22Rv1 (cell line): ENCODE results near the gene CDH15.

ENCODE experiments used
- H3K27ac ChIP-seq: fragments of 450-650 bp; 2 replicates; pipeline ENCODE4 v1.5.1; 2017
- CTCF ChIP-seq: fragments of 450-650 bp; IDR thresholded peaks from 2 replicates; pipeline ENCODE4 v1.5.1; 2017; ENCODE audit warnings: mild to moderate bottlenecking
- ZFX ChIP-seq: fragments of 450-650 bp; IDR thresholded peaks from 2 replicates; pipeline ENCODE4 v1.6.1; 2017; ENCODE audit warnings: antibody characterized with exemption, borderline replicate concordance

CDH15 gene

GRCh38 chr16:89171216-89172170 is at the start of gene CDH15:
TSS of gene CDH15 (plus strand) at chr16:89171748. CDS start at chr16:89171832, 84 bp downstream.
- TF ChIP-seq CTCF (no peak), ZFX (no peak)
- H3K27ac ChIP-seq: no peak within 1 kb of the TSS

- no peak overlapping the region for H3K27ac ChIP-seq
- no peak for TF ChIP-seq CTCF
- no peak for TF ChIP-seq ZFX
These were observed 49.2 kb upstream of the CDH15 start for GRCh38 chr16:89122322-89122851.

- no peak for TF ChIP-seq CTCF
- no peak for TF ChIP-seq ZFX
- H3K27ac ChIP-seq: no peak overlapping the region
These were observed 48.3 kb upstream of the CDH15 start for GRCh38 chr16:89123001-89123830.

- H3K27ac ChIP-seq: no peak overlapping the region
- no peak for TF ChIP-seq CTCF
- TF ChIP-seq ZFX: no peak
These were observed 47.8 kb upstream of the CDH15 start for GRCh38 chr16:89123831-89124100.

GRCh38 chr16:89129378-89129777 is 42.2 kb upstream of the CDH15 start:
- TF ChIP-seq CTCF (no peak), ZFX (no peak)
- H3K27ac ChIP-seq: no peak overlapping the region

GRCh38 chr16:89130448-89130847 is 41.1 kb upstream of the CDH15 start:
- no peak overlapping the region for H3K27ac ChIP-seq
- TF ChIP-seq CTCF: no peak
- TF ChIP-seq ZFX: no peak

- H3K27ac ChIP-seq: no peak overlapping the region
- TF ChIP-seq ZFX: no peak
- TF ChIP-seq CTCF: no peak
These were observed 39.8 kb upstream of the CDH15 start for GRCh38 chr16:89131783-89132182.
